GM19193 (cell line): Measurements from ENCODE around the gene RNF157.

Source experiments
- POLR2A ChIP-seq: IDR thresholded peaks from 4 replicates; pipeline ENCODE4 v1.6.1; 2011; ENCODE audit not compliant: insufficient read depth, insufficient read length; ENCODE audit errors: extremely low read depth

RNF157 gene

GRCh38 chr17:76137351-76138233 lies 102.7 kb downstream of the RNF157 start:
- TF ChIP-seq POLR2A = no peak

DNA sequence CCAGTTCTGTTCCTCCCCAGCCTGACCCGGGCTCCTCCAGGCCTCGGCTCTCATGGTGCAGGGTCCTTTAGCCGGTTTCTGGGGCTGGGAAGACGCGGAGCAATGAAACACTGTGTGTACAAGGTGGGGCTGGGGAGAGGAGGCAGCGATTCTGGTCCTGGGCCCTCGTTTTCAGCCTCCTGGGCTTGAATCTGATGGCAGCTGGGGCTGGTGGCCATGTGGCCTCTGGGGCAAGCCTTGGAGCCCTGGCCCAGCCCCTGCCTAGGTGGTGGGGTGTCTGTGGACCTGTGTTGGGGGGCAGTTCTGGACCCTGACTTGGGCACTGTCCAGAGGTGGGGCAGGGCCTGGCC lies 103.3 kb downstream of the RNF157 start:
- TF ChIP-seq POLR2A = no peak

DNA sequence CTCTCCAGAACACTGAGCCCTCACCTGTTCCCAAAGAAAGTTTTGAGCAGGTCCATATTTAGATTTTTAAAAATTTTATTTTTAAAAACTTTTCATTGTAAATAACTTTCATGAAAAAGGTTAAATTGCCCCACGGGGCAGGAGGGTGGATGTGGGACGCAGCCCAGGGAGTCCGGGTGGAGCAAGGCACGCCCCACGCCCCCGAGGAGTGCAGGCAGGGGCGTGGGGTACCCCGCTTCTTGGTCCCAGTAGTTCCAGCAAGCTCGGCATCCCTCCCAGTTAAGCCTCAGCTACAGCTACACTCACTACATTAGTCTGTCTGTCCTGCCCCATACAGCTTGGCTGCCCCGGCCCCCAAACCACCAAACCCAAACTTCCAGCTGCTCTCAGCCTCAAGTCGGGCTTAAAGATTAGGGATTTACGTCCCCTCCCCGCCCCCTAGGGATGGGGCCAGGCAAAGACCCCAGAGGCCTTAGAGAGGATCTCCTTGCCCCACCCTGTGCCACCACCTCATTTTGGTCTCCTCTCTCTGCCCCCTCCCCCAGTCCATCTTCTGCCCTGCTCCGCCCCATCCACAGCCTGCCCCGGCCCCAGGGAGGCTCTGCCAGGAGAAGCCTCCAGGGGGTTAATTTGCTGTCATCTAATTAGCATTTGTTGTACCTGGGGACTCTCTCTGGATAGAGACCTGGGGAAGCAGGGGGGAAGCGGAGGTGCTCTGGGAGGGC lies 103.9 kb downstream of the RNF157 start:
- TF ChIP-seq POLR2A = no peak

DNA sequence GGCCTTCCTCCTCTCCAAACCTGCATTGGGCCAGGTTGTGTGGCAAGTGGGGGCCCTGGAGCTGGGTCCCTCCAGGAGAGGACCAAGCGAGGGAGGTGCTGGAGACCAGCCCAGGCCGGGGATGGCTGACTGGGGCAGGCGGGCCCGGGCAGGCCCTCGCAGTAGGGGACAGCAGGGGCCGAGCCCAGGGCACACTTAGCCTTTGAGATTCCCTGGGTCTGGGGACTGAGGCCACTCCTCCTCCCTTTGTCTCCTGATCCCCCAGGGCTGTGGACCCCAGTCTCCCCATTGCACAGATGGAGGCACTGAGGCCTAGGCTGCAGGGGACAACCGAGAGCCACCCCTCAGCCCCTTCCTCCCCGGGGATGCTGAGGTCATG lies 104.5 kb downstream of the RNF157 start:
- no peak for TF ChIP-seq POLR2A

DNA sequence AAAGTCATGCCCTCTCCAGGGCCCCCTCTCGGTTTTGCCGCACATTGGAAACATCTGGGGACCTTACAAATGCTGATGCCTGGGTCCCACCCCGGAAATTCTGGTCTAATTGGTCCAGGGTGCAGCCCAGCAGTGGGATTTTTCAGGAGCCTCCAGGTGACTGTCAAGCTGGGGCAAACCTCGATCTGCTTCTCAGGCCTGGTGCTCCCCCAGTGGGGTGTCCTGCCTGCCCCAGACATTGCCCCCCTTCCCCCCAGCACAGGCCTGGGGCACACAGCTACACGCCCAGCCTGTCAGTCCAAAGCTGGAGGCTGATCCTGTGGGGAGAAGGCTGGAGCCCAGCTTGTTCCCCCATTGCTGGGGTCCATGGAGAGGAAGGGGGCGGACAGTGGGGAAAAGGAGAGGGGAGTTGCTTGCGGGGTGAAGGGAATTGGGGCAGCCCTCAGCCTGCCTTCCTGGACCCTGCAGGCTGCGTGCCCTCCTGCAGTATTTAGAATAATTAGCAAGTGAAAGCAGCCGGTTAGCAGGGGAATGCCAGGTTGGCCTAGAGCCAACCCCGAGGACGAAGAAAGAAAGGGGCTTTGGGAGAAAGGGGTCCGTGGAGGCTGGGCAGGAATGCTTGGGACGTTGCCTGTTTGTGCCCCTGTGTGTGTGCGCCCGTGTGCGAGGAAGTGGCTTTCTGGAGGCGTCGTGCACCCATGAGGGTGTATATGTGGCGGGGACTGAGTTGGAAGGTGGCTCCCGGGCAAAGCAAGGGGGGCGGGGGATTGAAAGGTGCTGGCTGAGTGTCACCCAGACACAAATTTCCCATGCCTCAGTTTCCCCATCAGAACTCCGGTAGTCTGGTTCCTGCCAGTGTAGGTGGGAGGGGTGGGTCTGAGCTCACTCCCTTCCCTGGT lies 105.1 kb downstream of the RNF157 start:
- TF ChIP-seq POLR2A = no peak

- no peak for TF ChIP-seq POLR2A
Observed at GRCh38 chr17:76132574-76133338, 107.5 kb downstream of the RNF157 start.

GRCh38 chr17:76131692-76132573 lies 108.4 kb downstream of the RNF157 start:
- no peak for TF ChIP-seq POLR2A

DNA sequence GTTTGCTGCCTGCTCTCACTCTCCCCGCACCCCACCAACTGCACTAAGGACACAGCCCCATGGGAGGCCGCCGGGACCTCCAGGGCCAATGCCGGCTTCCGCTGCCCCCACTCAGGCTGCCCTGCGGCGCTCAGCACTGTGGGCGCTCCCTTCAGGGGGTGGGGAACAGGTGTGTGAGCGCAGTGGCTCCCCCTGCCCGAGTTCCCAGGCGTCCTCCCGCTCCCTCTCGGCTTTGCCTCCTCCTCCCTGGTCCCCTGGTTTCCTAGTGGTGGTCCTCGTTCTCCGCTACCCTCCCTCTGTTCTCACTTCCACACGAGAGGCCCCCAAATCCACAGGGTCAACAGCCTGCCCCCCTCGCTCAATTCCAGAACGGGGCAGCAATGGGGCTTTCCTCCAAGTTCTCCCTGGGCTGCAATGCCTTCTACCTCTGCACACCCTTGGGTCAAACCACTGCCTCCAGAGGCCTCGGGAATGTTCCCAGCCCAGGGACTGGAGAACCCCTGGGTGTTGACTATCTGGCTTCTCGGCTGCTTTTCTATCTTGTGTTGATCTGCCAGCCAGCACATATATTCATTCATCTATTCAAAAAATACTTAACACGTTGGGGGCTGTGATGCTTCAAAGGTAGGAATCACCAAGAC lies 109.1 kb downstream of the RNF157 start:
- no peak for TF ChIP-seq POLR2A

GRCh38 chr17:76130473-76130872 lies 109.8 kb downstream of the RNF157 start:
- no peak for TF ChIP-seq POLR2A

DNA sequence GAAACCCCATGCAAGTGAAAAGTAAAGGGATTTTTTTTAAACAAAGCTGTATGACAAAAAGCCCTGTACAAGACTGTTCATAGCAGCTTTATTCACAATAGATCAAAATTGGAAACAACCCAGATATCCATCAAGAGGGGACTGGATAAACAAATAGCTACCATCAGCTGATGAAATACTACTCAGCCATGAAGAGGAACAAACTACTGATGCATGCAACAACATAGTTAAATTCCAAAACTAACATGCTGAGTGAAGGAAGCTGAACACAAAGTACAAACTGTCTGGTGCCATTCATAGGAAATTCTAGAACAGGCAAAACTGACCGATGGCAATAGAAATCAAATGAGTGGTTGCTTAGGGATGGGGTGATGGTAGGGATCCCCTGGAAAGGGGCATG lies 114.4 kb downstream of the RNF157 start:
- no peak for TF ChIP-seq POLR2A

DNA sequence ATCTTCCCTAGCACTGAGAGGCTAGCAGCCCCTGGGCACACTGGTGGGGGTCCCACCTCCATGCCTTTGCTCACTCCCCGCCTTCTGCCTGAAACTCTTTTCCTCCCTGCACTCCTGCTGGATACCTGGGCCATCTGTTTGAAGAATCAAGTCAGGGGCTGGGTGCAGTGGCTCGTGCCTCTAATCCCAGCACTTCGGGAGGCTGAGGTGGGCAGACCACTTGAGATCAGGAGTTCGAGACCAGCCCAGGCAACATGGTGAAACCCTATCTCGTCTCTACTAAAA lies 115.0 kb downstream of the RNF157 start:
- no peak for TF ChIP-seq POLR2A

DNA sequence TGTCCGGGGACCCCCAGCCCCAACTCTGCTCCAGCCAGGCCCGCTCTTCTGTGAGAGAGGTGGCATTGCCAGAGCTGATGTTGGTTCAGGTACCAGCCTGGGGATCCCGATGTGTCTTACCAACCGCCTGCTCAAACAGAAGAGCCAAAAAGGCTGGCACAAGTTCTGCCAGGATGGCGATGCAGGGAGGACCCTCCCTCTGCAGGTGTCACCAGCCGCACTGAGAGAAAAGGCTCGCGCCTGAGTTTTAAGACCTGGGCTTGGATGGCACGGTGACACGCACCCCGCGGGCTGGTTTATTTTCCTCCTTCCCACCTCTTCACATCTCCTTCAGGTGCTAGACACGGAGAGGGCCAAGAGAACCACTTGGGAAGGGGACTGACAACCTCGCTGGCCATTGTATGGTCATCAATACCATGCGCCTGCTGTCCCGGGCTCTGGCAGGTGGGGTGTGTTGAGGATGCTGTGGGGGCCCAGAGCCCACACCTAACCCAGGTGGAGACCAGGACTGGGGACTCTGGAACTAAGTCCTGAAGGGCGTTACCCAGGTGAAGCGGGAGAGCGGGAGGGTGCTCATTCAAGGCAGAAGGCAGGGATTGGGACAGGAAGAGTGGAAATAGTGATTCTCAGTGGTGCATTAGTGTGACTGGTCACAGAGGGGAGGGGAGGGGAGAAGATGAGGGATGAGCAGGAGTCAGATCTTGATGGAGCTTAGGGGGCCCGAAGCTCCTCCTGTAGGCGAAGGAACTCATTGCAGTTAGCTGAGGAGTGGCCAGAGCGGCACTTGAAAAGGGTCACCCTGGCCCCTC lies 115.5 kb downstream of the RNF157 start:
- TF ChIP-seq POLR2A = no peak

- no peak for TF ChIP-seq POLR2A
Observed at GRCh38 chr17:76123749-76124581, 116.3 kb downstream of the RNF157 start.
